ENCODE results near the gene ZNF467.

The ZNF467 gene

DNA sequence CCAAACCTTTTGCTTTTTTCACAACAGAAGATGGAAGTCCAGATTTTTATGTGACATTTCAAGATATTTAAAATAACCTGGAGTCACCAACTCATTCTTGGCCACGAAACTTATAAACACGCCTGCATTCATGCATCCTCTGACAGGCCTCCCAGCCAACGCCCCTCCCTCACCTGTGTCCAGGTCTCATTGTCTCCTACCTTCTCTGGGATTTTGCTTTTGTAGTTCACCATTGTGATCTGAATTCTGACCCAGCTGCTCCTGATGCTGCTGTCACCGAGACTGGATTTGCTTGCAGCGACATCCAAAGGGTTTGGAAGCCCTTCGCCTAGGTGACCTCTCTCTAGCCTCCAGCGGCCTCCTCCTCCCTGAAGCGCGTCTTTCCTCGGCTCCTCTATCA lies 10.8 kb downstream of the ZNF467 start:
- Histone ChIP-seq H3K4ac (ENCODE audit: low read depth, low read length) (no peak overlapping the region), H4K8ac (ENCODE audit: low read depth, low read length) (no peak overlapping the region), H2BK120ac (ENCODE audit: low read depth, low read length) (no peak overlapping the region), H3K27ac (ENCODE audit: low read depth, low read length) (no peak overlapping the region), H3K27me3 (ENCODE audit: insufficient read depth, low read length, poor library complexity) (peaks cover 51% of the 10 kb centered on the region), H3K56ac (ENCODE audit: low read length) (no peak overlapping the region), H3K36me3 (ENCODE audit: control insufficient read depth, insufficient read depth, low read length) (no peaks in the 10 kb centered on the region), H3K23ac (ENCODE audit: low read length) (no peak overlapping the region), H3K79me2 (ENCODE audit: control insufficient read depth, insufficient read depth, low read length) (no peaks in the 10 kb centered on the region), H3K4me3 (ENCODE audit: low read length) (no peak overlapping the region), H4K5ac (ENCODE audit: low read length) (no peak overlapping the region), H3K4me2 (ENCODE audit: low read length) (no peak overlapping the region), H3K18ac (ENCODE audit: low read length) (no peak overlapping the region), H3K4me1 (ENCODE audit: control insufficient read depth, low read depth, low read length) (no peaks in the 10 kb centered on the region), H2AK5ac (ENCODE audit: low read length) (no peak overlapping the region), H3K79me1 (ENCODE audit: low read length) (no peaks in the 10 kb centered on the region), H2BK5ac (ENCODE audit: low read length) (no peak overlapping the region), H3K9ac (ENCODE audit: low read length) (no peak overlapping the region), H2BK15ac (replicated peaks; ENCODE audit: low read depth) (no peak overlapping the region)
- DNase-seq: no peak
- no CpG with 5 or more reads among the region's 10 CpGs for WGBS (ENCODE audit: extremely low coverage, insufficient coverage, low lambda C conversion rate)

- H3K36me3 ChIP-seq (ENCODE audit: control insufficient read depth, insufficient read depth, low read length): no peaks in the 10 kb centered on the region
- H3K9ac ChIP-seq (ENCODE audit: low read length): no peak overlapping the region
- no peak overlapping the region for H2AK5ac ChIP-seq (ENCODE audit: low read length)
- H3K23ac ChIP-seq (ENCODE audit: low read length): no peak overlapping the region
- H2BK5ac ChIP-seq (ENCODE audit: low read length): no peak overlapping the region
- no peaks in the 10 kb centered on the region for H3K4me1 ChIP-seq (ENCODE audit: control insufficient read depth, low read depth, low read length)
- no peak overlapping the region for H3K56ac ChIP-seq (ENCODE audit: low read length)
- H4K5ac ChIP-seq (ENCODE audit: low read length): no peak overlapping the region
- no peak overlapping the region for H3K4ac ChIP-seq (ENCODE audit: low read depth, low read length)
- H3K4me2 ChIP-seq (ENCODE audit: low read length): no peak overlapping the region
- WGBS (ENCODE audit: extremely low coverage, insufficient coverage, low lambda C conversion rate): no CpG with 5 or more reads among the region's 4 CpGs
- H3K27me3 ChIP-seq (ENCODE audit: insufficient read depth, low read length, poor library complexity): peaks cover 46% of the 10 kb centered on the region
- no peaks in the 10 kb centered on the region for H3K79me2 ChIP-seq (ENCODE audit: control insufficient read depth, insufficient read depth, low read length)
- no peak overlapping the region for H2BK120ac ChIP-seq (ENCODE audit: low read depth, low read length)
- no peak overlapping the region for H3K18ac ChIP-seq (ENCODE audit: low read length)
- H3K79me1 ChIP-seq (ENCODE audit: low read length): no peaks in the 10 kb centered on the region
- H2BK15ac ChIP-seq (replicated peaks; ENCODE audit: low read depth): no peak overlapping the region
- H4K8ac ChIP-seq (ENCODE audit: low read depth, low read length): no peak overlapping the region
- no peak for DNase-seq
- no peak overlapping the region for H3K27ac ChIP-seq (ENCODE audit: low read depth, low read length)
- no peak overlapping the region for H3K4me3 ChIP-seq (ENCODE audit: low read length)
Measured at GRCh38 chr7:149762089-149762488, 11.3 kb downstream of the ZNF467 start.

GRCh38 chr7:149761307-149761706 lies 12.1 kb downstream of the ZNF467 start:
- no peaks in the 10 kb centered on the region for H3K79me2 ChIP-seq (ENCODE audit: control insufficient read depth, insufficient read depth, low read length)

GRCh38 chr7:149760538-149760937 lies 12.8 kb downstream of the ZNF467 start:
- Histone ChIP-seq H3K18ac (ENCODE audit: low read length) (no peak overlapping the region), H3K36me3 (ENCODE audit: control insufficient read depth, insufficient read depth, low read length) (no peaks in the 10 kb centered on the region), H3K4me2 (ENCODE audit: low read length) (no peak overlapping the region), H2BK15ac (replicated peaks; ENCODE audit: low read depth) (no peak overlapping the region), H3K56ac (ENCODE audit: low read length) (no peak overlapping the region), H3K23ac (ENCODE audit: low read length) (no peak overlapping the region), H3K4me1 (ENCODE audit: control insufficient read depth, low read depth, low read length) (no peaks in the 10 kb centered on the region), H3K27ac (ENCODE audit: low read depth, low read length) (no peak overlapping the region), H3K4ac (ENCODE audit: low read depth, low read length) (no peak overlapping the region), H3K27me3 (ENCODE audit: insufficient read depth, low read length, poor library complexity) (peaks cover 31% of the 10 kb centered on the region), H2AK5ac (ENCODE audit: low read length) (no peak overlapping the region), H3K9ac (ENCODE audit: low read length) (no peak overlapping the region), H4K5ac (ENCODE audit: low read length) (no peak overlapping the region), H3K79me1 (ENCODE audit: low read length) (no peaks in the 10 kb centered on the region), H2BK5ac (ENCODE audit: low read length) (no peak overlapping the region), H3K79me2 (ENCODE audit: control insufficient read depth, insufficient read depth, low read length) (no peaks in the 10 kb centered on the region), H2BK120ac (ENCODE audit: low read depth, low read length) (no peak overlapping the region), H3K4me3 (ENCODE audit: low read length) (no peak overlapping the region), H4K8ac (ENCODE audit: low read depth, low read length) (no peak overlapping the region)
- no CpG with 5 or more reads among the region's 6 CpGs for WGBS (ENCODE audit: extremely low coverage, insufficient coverage, low lambda C conversion rate)
- no peak for DNase-seq

More at GRCh38 chr7:149761307-149761706, 12.1 kb downstream of the ZNF467 start:
- Histone ChIP-seq H4K8ac (ENCODE audit: low read depth, low read length) (no peak overlapping the region), H3K23ac (ENCODE audit: low read length) (no peak overlapping the region), H3K18ac (ENCODE audit: low read length) (no peak overlapping the region), H2BK15ac (replicated peaks; ENCODE audit: low read depth) (no peak overlapping the region), H3K4me3 (ENCODE audit: low read length) (no peak overlapping the region), H3K36me3 (ENCODE audit: control insufficient read depth, insufficient read depth, low read length) (no peaks in the 10 kb centered on the region), H4K5ac (ENCODE audit: low read length) (no peak overlapping the region), H3K4me2 (ENCODE audit: low read length) (no peak overlapping the region), H2AK5ac (ENCODE audit: low read length) (no peak overlapping the region), H3K4ac (ENCODE audit: low read depth, low read length) (no peak overlapping the region), H2BK5ac (ENCODE audit: low read length) (no peak overlapping the region), H3K27ac (ENCODE audit: low read depth, low read length) (no peak overlapping the region), H3K79me1 (ENCODE audit: low read length) (no peaks in the 10 kb centered on the region), H3K9ac (ENCODE audit: low read length) (no peak overlapping the region), H3K4me1 (ENCODE audit: control insufficient read depth, low read depth, low read length) (no peaks in the 10 kb centered on the region), H3K56ac (ENCODE audit: low read length) (no peak overlapping the region), H3K27me3 (ENCODE audit: insufficient read depth, low read length, poor library complexity) (peaks cover 38% of the 10 kb centered on the region), H2BK120ac (ENCODE audit: low read depth, low read length) (no peak overlapping the region)
- no peak for DNase-seq
- WGBS (ENCODE audit: extremely low coverage, insufficient coverage, low lambda C conversion rate): no CpG with 5 or more reads among the region's 5 CpGs

GRCh38 chr7:149759093-149759860 lies 14.1 kb downstream of the ZNF467 start:
- no peaks in the 10 kb centered on the region for H3K4me1 ChIP-seq (ENCODE audit: control insufficient read depth, low read depth, low read length)
- H3K27me3 ChIP-seq (ENCODE audit: insufficient read depth, low read length, poor library complexity): peaks cover 20% of the 10 kb centered on the region
- no peak overlapping the region for H2BK15ac ChIP-seq (replicated peaks; ENCODE audit: low read depth)
- H2BK120ac ChIP-seq (ENCODE audit: low read depth, low read length): no peak overlapping the region
- H3K23ac ChIP-seq (ENCODE audit: low read length): no peak overlapping the region
- no peaks in the 10 kb centered on the region for H3K79me1 ChIP-seq (ENCODE audit: low read length)
- H3K79me2 ChIP-seq (ENCODE audit: control insufficient read depth, insufficient read depth, low read length): no peaks in the 10 kb centered on the region
- no peak overlapping the region for H2AK5ac ChIP-seq (ENCODE audit: low read length)
- DNase-seq: no peak
- no peak overlapping the region for H3K4ac ChIP-seq (ENCODE audit: low read depth, low read length)
- WGBS (ENCODE audit: extremely low coverage, insufficient coverage, low lambda C conversion rate): no CpG with 5 or more reads among the region's 12 CpGs
- no peak overlapping the region for H4K5ac ChIP-seq (ENCODE audit: low read length)
- no peak overlapping the region for H3K18ac ChIP-seq (ENCODE audit: low read length)
- no peak overlapping the region for H4K8ac ChIP-seq (ENCODE audit: low read depth, low read length)
- no peak overlapping the region for H3K4me3 ChIP-seq (ENCODE audit: low read length)
- no peak overlapping the region for H2BK5ac ChIP-seq (ENCODE audit: low read length)
- no peak overlapping the region for H3K27ac ChIP-seq (ENCODE audit: low read depth, low read length)
- no peak overlapping the region for H3K4me2 ChIP-seq (ENCODE audit: low read length)
- no peak overlapping the region for H3K56ac ChIP-seq (ENCODE audit: low read length)
- no peak overlapping the region for H3K9ac ChIP-seq (ENCODE audit: low read length)
- H3K36me3 ChIP-seq (ENCODE audit: control insufficient read depth, insufficient read depth, low read length): no peaks in the 10 kb centered on the region

Data from mesendoderm (in vitro differentiated cells).